Gastroesophageal sphincter (tissue), 3 donors: ENCODE data around the gene ASPM.

Experiments
- POLR2A ChIP-seq, 2 donors: fragments of 450-650 bp; IDR thresholded peaks; one replicate each; pipeline ENCODE4 v1.6.1; 2017; ENCODE audit warnings: antibody characterized with exemption in 2 of 2, mild to moderate bottlenecking in 2 of 2, moderate library complexity in 1 of 2
- TF ChIP-seq, protein P1 (sequence below), 4 experiments: fragments of 200-600 bp in 2 of 4; fragments of 450-650 bp in 2 of 4; sonication (generic) in 1 of 4; IDR thresholded peaks; one replicate each; pipeline ENCODE4 v1.5.1; 2017 to 2019; ENCODE audit warnings: antibody characterized with exemption in 4 of 4, mild to moderate bottlenecking in 2 of 4, moderate library complexity in 2 of 4

DNA sequence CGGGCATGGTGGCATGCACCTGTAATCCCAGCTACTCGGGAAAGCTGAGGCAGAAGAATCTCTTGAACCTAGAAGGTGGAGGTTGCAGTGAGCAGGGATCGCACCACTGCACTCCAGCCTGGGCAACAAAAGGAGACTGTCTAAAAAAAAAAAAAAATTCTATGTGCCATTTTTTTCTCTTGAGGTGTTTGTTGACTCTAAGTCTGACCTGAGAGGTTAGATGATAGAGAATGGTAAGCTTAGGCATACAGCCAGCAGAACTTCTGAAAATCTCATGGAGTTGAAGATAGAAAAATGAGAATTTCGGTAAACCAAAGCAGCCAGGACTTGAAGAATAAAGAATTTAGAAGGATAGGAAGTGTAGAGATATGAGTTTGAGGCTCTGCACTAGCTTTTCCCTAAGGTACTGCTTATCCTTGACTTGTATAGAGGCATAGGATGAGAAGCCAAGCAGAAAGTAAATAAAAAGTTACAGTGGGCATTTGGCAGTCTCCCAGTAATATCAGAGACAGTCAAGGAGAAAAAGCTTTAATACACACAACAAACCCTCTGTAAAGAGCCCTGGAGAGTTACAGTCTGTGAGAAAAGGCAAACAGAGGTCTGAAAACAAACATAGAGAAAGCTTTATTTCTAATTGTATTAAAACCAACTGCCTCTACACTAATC is 103.7 kb downstream of the ASPM start:
- TF ChIP-seq, protein P1, sequence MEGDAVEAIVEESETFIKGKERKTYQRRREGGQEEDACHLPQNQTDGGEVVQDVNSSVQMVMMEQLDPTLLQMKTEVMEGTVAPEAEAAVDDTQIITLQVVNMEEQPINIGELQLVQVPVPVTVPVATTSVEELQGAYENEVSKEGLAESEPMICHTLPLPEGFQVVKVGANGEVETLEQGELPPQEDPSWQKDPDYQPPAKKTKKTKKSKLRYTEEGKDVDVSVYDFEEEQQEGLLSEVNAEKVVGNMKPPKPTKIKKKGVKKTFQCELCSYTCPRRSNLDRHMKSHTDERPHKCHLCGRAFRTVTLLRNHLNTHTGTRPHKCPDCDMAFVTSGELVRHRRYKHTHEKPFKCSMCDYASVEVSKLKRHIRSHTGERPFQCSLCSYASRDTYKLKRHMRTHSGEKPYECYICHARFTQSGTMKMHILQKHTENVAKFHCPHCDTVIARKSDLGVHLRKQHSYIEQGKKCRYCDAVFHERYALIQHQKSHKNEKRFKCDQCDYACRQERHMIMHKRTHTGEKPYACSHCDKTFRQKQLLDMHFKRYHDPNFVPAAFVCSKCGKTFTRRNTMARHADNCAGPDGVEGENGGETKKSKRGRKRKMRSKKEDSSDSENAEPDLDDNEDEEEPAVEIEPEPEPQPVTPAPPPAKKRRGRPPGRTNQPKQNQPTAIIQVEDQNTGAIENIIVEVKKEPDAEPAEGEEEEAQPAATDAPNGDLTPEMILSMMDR (IDR thresholded peaks at IDR 0.05) = no peak
- TF ChIP-seq POLR2A (IDR thresholded peaks at IDR 0.05) = no peak
